HepG2 (cell line): ENCODE results near the gene TMEM39B. TPM values are rescaled to one million over a fixed set of nuclear protein-coding genes. Genes with fewer than 3 reads are reported as not detected.

Experiments
- ATAC-seq: fragments of 200-7000 bp; cut with Tn5 transposase; 3 replicates; pipeline ENCODE4 v1.9.1; 2020; ENCODE audit warnings: mild to moderate bottlenecking, moderate library complexity
- Bru-seq: library from RNA; stranded (reverse); fragments of 400-500 nt; gene quantifications from one replicate; lab custom pipeline; 2021; lab: Mats Ljungman, UMichigan
- BruChase-seq, 2 experiments: library from RNA; stranded (reverse); fragments of 400-500 nt; gene quantifications; one replicate each; lab custom pipeline; 2021; lab: Mats Ljungman, UMichigan
- BruUV-seq: library from RNA; stranded (reverse); fragments of 400-500 nt; replicated peaks from 2 replicates; lab custom pipeline; 2021; lab: Mats Ljungman, UMichigan
- CTCF ChIA-PET: fragments of 300-600 bp; formaldehyde crosslinking; extraction: SDS; loops from one replicate; lab custom pipeline; 2021; ENCODE audit warnings: low total read pairs, inconsistent platforms, low intra/inter-chr PET ratio; lab: Yijun Ruan, JAX
- POLR2A ChIA-PET: fragments of 350-600 bp; sonication (Branson Sonifier 250); formaldehyde crosslinking; loops from one replicate; lab custom pipeline; 2020; ENCODE audit warnings: antibody characterized with exemption, inconsistent platforms; lab: Yijun Ruan, JAX
- DNase-seq: peaks from one replicate; pipeline ENCODE4 v3.0.0-alpha.2; 2015; ENCODE audit warnings: low spot score
- FAIRE-seq: peaks from 3 replicates; lab custom pipeline; 2011; peaks lifted over from hg19 to GRCh38; lab: Jason Lieb, UNC
- H2AFZ ChIP-seq: one replicate; pipeline ENCODE4 v1.6.1; 2011; ENCODE audit warnings: low read length, inconsistent platforms
- H3K27ac ChIP-seq: fragments of 300-600 bp; 3 replicates; pipeline ENCODE4 v1.8.0; 2011; ENCODE audit warnings: mixed run types, mild to moderate bottlenecking, mixed read lengths, low read length, inconsistent platforms; ENCODE audit not compliant: insufficient read depth; ENCODE audit errors: extremely low read length
- H3K27me3 ChIP-seq, 2 experiments: fragments of 200-600 bp in 1 of 2; 2 replicates in 1 of 2; 3 replicates in 1 of 2; pipeline versions ENCODE4 v1.6.0 to v1.8.0; 2011; ENCODE audit warnings: low read length in 2 of 2, mild to moderate bottlenecking in 2 of 2, moderate library complexity in 2 of 2, inconsistent platforms in 1 of 2; ENCODE audit not compliant: insufficient read depth in 2 of 2, control insufficient read depth in 1 of 2
- H3K36me3 ChIP-seq, 2 experiments: fragments of 200-600 bp in 1 of 2; replicated peaks in 1 of 2; 2 replicates in 1 of 2; 3 replicates in 1 of 2; pipeline versions ENCODE4 v1.5.1 to v1.8.0; 2011; ENCODE audit warnings: low read length in 2 of 2, inconsistent platforms in 1 of 2; ENCODE audit not compliant: insufficient read depth in 2 of 2, control insufficient read depth in 1 of 2
- H3K4me1 ChIP-seq: 2 replicates; pipeline ENCODE4 v1.5.1; 2012; ENCODE audit warnings: low read length, inconsistent platforms; ENCODE audit not compliant: insufficient read depth
- H3K4me2 ChIP-seq: 2 replicates; pipeline ENCODE4 v1.6.0; 2011; ENCODE audit warnings: low read depth, low read length, inconsistent platforms
- H3K4me3 ChIP-seq, 3 experiments: fragments of 200-600 bp in 1 of 3; sonication (generic), shearing (Covaris generic) in 1 of 3; replicated peaks in 1 of 3; 2 replicates each; pipeline ENCODE4 v1.5.1; 2011 to 2016; ENCODE audit warnings: low read length in 3 of 3, inconsistent platforms in 2 of 3, low read depth in 2 of 3, mild to moderate bottlenecking in 2 of 3, control low read depth in 1 of 3, mixed read lengths in 1 of 3; ENCODE audit not compliant: insufficient read depth in 1 of 3
- H3K79me2 ChIP-seq: one replicate; pipeline ENCODE4 v1.6.1; 2011; ENCODE audit warnings: low read length, inconsistent platforms; ENCODE audit not compliant: insufficient read depth
- H3K9ac ChIP-seq: 2 replicates; pipeline ENCODE4 v1.6.0; 2011; ENCODE audit warnings: mild to moderate bottlenecking, low read depth, low read length, inconsistent platforms; ENCODE audit not compliant: insufficient read depth
- H3K9me3 ChIP-seq: 2 replicates; pipeline ENCODE4 v1.5.1; 2012; ENCODE audit warnings: mild to moderate bottlenecking, low read length
- H4K20me1 ChIP-seq: 2 replicates; pipeline ENCODE4 v1.6.0; 2011; ENCODE audit warnings: inconsistent platforms, mild to moderate bottlenecking, low read length, moderate library complexity; ENCODE audit not compliant: insufficient read depth
- CHD2 ChIP-seq: IDR thresholded peaks from 2 replicates; pipeline ENCODE4 v1.6.1; 2011; ENCODE audit warnings: low read depth, low read length, improper control_type of control experiment
- CHD4 ChIP-seq: fragments of 200-600 bp; sonication (generic); IDR thresholded peaks from 2 replicates; pipeline ENCODE4 v1.7.0; 2017; ENCODE audit warnings: mild to moderate bottlenecking, low read length, borderline replicate concordance
- RBM22 ChIP-seq: fragments of 200-400 bp; formaldehyde crosslinking; optimal IDR thresholded peaks from 2 replicates; pipeline ENCODE3; 2017; ENCODE audit warnings: mild to moderate bottlenecking, low read length, moderate library complexity
- ZFP1 ChIP-seq: IDR thresholded peaks from 2 replicates; pipeline ENCODE4 v1.6.1; 2016
- ZNF407 ChIP-seq: sonication (generic); formaldehyde crosslinking; IDR thresholded peaks from one replicate; pipeline ENCODE4 v1.5.1; 2020; ENCODE audit warnings: mild to moderate bottlenecking, missing genetic modification reagents; ENCODE audit errors: not compliant biosample characterization
- ZNF775 ChIP-seq: sonication (generic); formaldehyde crosslinking; IDR thresholded peaks from 2 replicates; pipeline ENCODE4 v1.4.0; 2020; ENCODE audit warnings: missing genetic modification reagents, mild to moderate bottlenecking, moderate library complexity, borderline replicate concordance
- WGBS: methylation state at CpG from one replicate; pipeline ENCODE4 v1.1.6; 2017; ENCODE audit warnings: low lambda C conversion rate; 5-methylcytosine and 5-hydroxymethylcytosine counted together
- in situ Hi-C: cut with HindIII; loops from 2 replicates; pipeline ENCODE4 v1.10.0; 2017; ENCODE audit warnings: low pct_unique_long_range_greater_than_20kb; ENCODE audit not compliant: extremely low pct_ligation_motif_present
- intact Hi-C: fragments of 100-400 bp; cut with micrococcal nuclease; formaldehyde crosslinking; loops from one replicate; pipeline ENCODE4 v1.10.0; 2022; ENCODE audit not compliant: unreplicated experiment
- long read RNA-seq, 2 experiments: library from RNA in 1 of 2; library from polyadenylated mRNA in 1 of 2; stranded (forward) in 1 of 2; unstranded in 1 of 2; transcript quantifications; one replicate each; pipeline ENCODE4 v2.0.0, GENCODE V29; 2019 to 2022
- polyA minus RNA-seq, 3 experiments: library from RNA; depleted of rRNA, polyadenylated mRNA; stranded (reverse); fragments of >200 nt; gene quantifications; 2 replicates each; pipeline ENCODE4 v1.2.3, GENCODE V29; 2011; ENCODE audit warnings: low replicate concordance in 1 of 3
- polyA plus RNA-seq, 8 experiments: library from polyadenylated mRNA; depleted of rRNA in 3 of 8; stranded (reverse) in 7 of 8; unstranded in 1 of 8; fragments of >200 nt; fragmentation: Illumina TruSeq in 4 of 8; extraction: Trizol in 4 of 8; gene quantifications; 2 replicates each; pipeline versions ENCODE4 v1.2.1 to v1.2.3, GENCODE V29; 2011 to 2016; ENCODE audit warnings: low read depth in 4 of 8, missing spikeins in 1 of 8, mixed read lengths in 1 of 8; ENCODE audit not compliant: insufficient read depth in 1 of 8
- total RNA-seq, 5 experiments: library from RNA; depleted of rRNA; stranded (reverse); fragments of >200 nt; fragmentation: Illumina TruSeq; extraction: Trizol; gene quantifications; 2 replicates each; pipeline ENCODE4 v1.2.3, GENCODE V29; 2016; ENCODE audit warnings: low read depth in 1 of 5

TMEM39B gene
- total RNA-seq (2016; rRNA removed; fragmentation: Illumina TruSeq; extraction: Trizol) (3.1 and 4.9 TPM in 2 replicates), polyA plus RNA-seq (2011; rRNA removed) (10.4 and 12.9 TPM in 2 replicates), polyA minus RNA-seq (2011; rRNA and poly(A)+ RNA removed; ENCODE audit: low replicate concordance) (26.1 and 27.9 TPM in 2 replicates), Bru-seq, nascent RNA (percentile 49 among the genes with signal in this experiment), BruChase-seq, experiment 1, labeled RNA remaining after a 6-hour chase (percentile 63 among the genes with signal in this experiment), BruChase-seq, experiment 2, labeled RNA remaining after a 2-hour chase (percentile 57 among the genes with signal in this experiment)
- 2.9 and 3.2 TPM in 2 replicates for total RNA-seq (2016; cell fraction: cytosol; rRNA removed; fragmentation: Illumina TruSeq; extraction: Trizol; ENCODE audit: low read depth)
- total RNA-seq (2016; cell fraction: insoluble cytoplasmic fraction; rRNA removed; fragmentation: Illumina TruSeq; extraction: Trizol): 3.4 and 4.4 TPM in 2 replicates
- 4.0 and 4.6 TPM in 2 replicates for total RNA-seq (2016; cell fraction: membrane; rRNA removed; fragmentation: Illumina TruSeq; extraction: Trizol)
- total RNA-seq (2016; cell fraction: nucleus; rRNA removed; fragmentation: Illumina TruSeq; extraction: Trizol): 4.6 and 5.6 TPM in 2 replicates
- polyA plus RNA-seq (2011; cell fraction: cytosol; rRNA removed): 8.0 and 13.2 TPM in 2 replicates
- polyA plus RNA-seq (2011; cell fraction: nucleus; rRNA removed): 15.7 and 16.8 TPM in 2 replicates
- polyA plus RNA-seq (2012): 9.8 and 10.0 TPM in 2 replicates
- polyA plus RNA-seq (2016; cell fraction: cytosol; fragmentation: Illumina TruSeq; extraction: Trizol; ENCODE audit: low read depth): 4.1 and 4.5 TPM in 2 replicates
- 5.8 and 5.9 TPM in 2 replicates for polyA plus RNA-seq (2016; cell fraction: insoluble cytoplasmic fraction; fragmentation: Illumina TruSeq; extraction: Trizol; ENCODE audit: low read depth)
- 4.4 and 4.9 TPM in 2 replicates for polyA plus RNA-seq (2016; cell fraction: membrane; fragmentation: Illumina TruSeq; extraction: Trizol; ENCODE audit: low read depth)
- polyA plus RNA-seq (2016; cell fraction: nucleus; fragmentation: Illumina TruSeq; extraction: Trizol; ENCODE audit: insufficient read depth, low read depth): 13.8 and 13.9 TPM in 2 replicates
- polyA minus RNA-seq (2011; cell fraction: cytosol; rRNA and poly(A)+ RNA removed): 8.2 and 9.8 TPM in 2 replicates
- polyA minus RNA-seq (2011; cell fraction: nucleus; rRNA and poly(A)+ RNA removed): 5.3 and 6.3 TPM in 2 replicates
- long read RNA-seq, experiment 1, transcript TMEM39B-203 (7 exons, 1,538 nt): major isoform, 13 of 31 reads
- long read RNA-seq, experiment 1, partial matches to known transcripts: 9 of 31 reads
- long read RNA-seq, experiment 1, other reads (novel, unspliced or antisense): 5 of 31 reads
- long read RNA-seq, experiment 2, transcript TMEM39B-203 (7 exons, 1,538 nt): major isoform, 11 of 31 reads
- long read RNA-seq, experiment 2, transcript TMEM39B-201 (9 exons, 1,813 nt): minor isoform, 6 of 31 reads
- long read RNA-seq, experiment 2, partial matches to known transcripts: 6 of 31 reads
- long read RNA-seq, experiment 2, other reads (novel, unspliced or antisense): 8 of 31 reads

GRCh38 chr1:32072622-32073298, at the start of gene TMEM39B:
TMEM39B (plus strand) TSS chr1:32072939; CDS start chr1:32073048, 109 bp downstream.
- ATAC-seq (peak; percentile 86), DNase-seq (peak; percentile 85), FAIRE-seq (no peak)
- Histone ChIP-seq H3K9me3 (no peaks in the 10 kb centered on the region), H3K27me3 (no peaks in the 10 kb centered on the region; a peak in 1 of 5 replicates), H3K4me1 (peaks cover 46% of the 10 kb centered on the region), H3K4me3 (peak within 1 kb of the TSS; percentile 81 to 91 (median 81)), H3K27ac (peak within 1 kb of the TSS; percentile 61), H3K79me2 (peaks cover 4% of the 10 kb centered on the region), H4K20me1 (no peaks in the 10 kb centered on the region), H2AFZ (peak within 1 kb of the TSS; percentile 64), H3K9ac (peak within 1 kb of the TSS; percentile 57), H3K36me3 (peaks cover 11 to 16% of the 10 kb centered on the region in 2 experiments; a peak in 4 of 5 replicates), H3K4me2 (peak within 1 kb of the TSS; percentile 98)
- POLR2A ChIA-PET: interaction anchor here (0.6 to 3.1 kb wide), 19 partner anchors 11 to 524 kb away, joined by 3 to 37 read pairs (median 4); partner anchors contain the start of genes BSDC1, CCDC28B, KHDRBS1 and KPNA6
- intact Hi-C loops: loop anchor here (1.0 to 5.0 kb wide), 2 partner anchors 35 to 106 kb away; partner anchors contain the start of gene KPNA6
- in situ Hi-C loops: no loop called here
- 4% methylated on average over 8 of the region's 67 CpGs for WGBS
- no TSS peak for BruUV-seq
- CTCF ChIA-PET: no interaction called here
- TF ChIP-seq CHD2 (no peak; the same call in 1 of the 2 replicates), ZNF775 (no peak), CHD4 (no peak), ZNF407 (peak; percentile 87), ZFP1 (no peak), RBM22 (no peak)
